Neural progenitor cell (in vitro differentiated cells): ENCODE measurements around the gene HDAC5.

Experiments used
- EZH2 ChIP-seq: fragments of 200-600 bp; sonication (generic); IDR thresholded peaks from 2 replicates; pipeline ENCODE4 v1.6.1; 2017; ENCODE audit warnings: antibody characterized with exemption, mild to moderate bottlenecking, moderate library complexity
- EZH2phosphoT487 ChIP-seq: fragments of 200-600 bp; sonication (generic); IDR thresholded peaks from 2 replicates; pipeline ENCODE4 v1.6.1; 2017; ENCODE audit warnings: antibody characterized with exemption
- TF ChIP-seq, protein P1 (sequence below): fragments of 200-600 bp; sonication (generic); IDR thresholded peaks from 2 replicates; pipeline ENCODE4 v1.5.1; 2017; ENCODE audit warnings: antibody characterized with exemption, mild to moderate bottlenecking

DNA sequence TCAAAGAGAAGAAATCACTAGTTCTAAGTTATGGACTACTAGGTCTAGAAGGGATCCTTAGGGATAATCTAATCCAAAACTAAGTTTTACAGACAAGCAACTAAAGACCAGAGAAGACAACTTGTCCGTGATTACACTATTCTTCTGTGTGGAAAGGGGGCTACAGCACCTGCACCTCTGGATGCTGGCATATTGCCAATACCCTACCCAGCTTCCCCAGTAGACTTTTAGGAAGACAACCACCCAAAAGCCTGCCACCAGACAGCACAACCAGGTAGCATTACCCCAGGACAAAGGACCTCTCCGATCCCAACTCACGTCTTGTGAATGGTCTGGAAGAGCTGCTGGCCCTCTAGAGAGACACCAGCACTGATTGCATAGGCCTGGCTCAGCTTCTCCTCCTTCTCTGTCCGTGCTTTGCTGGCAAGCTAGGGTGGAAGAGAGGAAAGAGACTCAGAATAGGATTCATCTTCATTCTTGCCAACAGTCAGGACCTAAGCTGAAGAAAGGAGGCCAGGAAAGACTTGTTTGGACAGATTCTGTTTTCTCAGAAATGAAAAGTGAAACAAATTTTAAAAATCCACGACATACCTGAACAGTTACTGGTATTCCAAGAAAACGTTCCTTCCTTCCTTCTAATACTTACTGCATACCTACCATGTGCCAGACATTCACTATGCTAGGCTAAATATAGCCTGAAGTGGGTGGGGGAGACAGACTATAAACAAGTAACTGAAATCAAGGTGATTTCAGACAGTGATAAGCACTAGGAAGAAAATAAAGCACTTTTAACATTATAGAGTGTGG, 83.4 kb downstream of the HDAC5 start:
- TF ChIP-seq, protein P1, sequence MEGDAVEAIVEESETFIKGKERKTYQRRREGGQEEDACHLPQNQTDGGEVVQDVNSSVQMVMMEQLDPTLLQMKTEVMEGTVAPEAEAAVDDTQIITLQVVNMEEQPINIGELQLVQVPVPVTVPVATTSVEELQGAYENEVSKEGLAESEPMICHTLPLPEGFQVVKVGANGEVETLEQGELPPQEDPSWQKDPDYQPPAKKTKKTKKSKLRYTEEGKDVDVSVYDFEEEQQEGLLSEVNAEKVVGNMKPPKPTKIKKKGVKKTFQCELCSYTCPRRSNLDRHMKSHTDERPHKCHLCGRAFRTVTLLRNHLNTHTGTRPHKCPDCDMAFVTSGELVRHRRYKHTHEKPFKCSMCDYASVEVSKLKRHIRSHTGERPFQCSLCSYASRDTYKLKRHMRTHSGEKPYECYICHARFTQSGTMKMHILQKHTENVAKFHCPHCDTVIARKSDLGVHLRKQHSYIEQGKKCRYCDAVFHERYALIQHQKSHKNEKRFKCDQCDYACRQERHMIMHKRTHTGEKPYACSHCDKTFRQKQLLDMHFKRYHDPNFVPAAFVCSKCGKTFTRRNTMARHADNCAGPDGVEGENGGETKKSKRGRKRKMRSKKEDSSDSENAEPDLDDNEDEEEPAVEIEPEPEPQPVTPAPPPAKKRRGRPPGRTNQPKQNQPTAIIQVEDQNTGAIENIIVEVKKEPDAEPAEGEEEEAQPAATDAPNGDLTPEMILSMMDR = no peak
- TF ChIP-seq EZH2 = no peak
- TF ChIP-seq EZH2phosphoT487 = no peak
